Posterior vena cava (tissue), 2 donors: Measurements from ENCODE around the gene PPP4C. TPM values are rescaled to one million over a fixed set of nuclear protein-coding genes. Genes with fewer than 3 reads are reported as not detected.

Experiments
- DNase-seq: peaks from one replicate; pipeline ENCODE4 v3.0.0-alpha.2; 2020; ENCODE audit warnings: low spot score
- intact Hi-C, 2 donors: fragments of 100-400 bp; cut with DNase I; formaldehyde crosslinking; loops; one replicate each; pipeline versions ENCODE4 v1.14.1 to v1.14.2; 2022 to 2023
- total RNA-seq, 2 donors: library from RNA; stranded (reverse); fragmentation: NEBNext Ultra II Directional; extraction: Animal tissue kit (Norgen Biotek cat#: 25700); gene quantifications; one replicate each; pipeline ENCODE4 v1.2.1, GENCODE V29; 2021
- donor health status: DM: yes; HTN: yes; CAD: no.
- donor health status: DM: yes; HTN: yes; CAD: no.

PPP4C gene
- total RNA-seq, 2 donors from 2014 or later = 40.0 to 46.9 TPM

GRCh38 chr16:30053376-30054015 is 22.3 kb upstream of the PPP4C start:
- intact Hi-C loops = no loop called here

GRCh38 chr16:30054451-30054850 is 21.3 kb upstream of the PPP4C start:
- DNase-seq = no peak
- intact Hi-C loops = no loop called here

More at GRCh38 chr16:30053376-30054015, 22.3 kb upstream of the PPP4C start:
- no peak for DNase-seq

GRCh38 chr16:30054959-30055553 is 20.7 kb upstream of the PPP4C start:
- DNase-seq = no peak
- intact Hi-C loops = no loop called here

- DNase-seq = no peak
- intact Hi-C loops = no loop called here
These were observed 15.4 kb upstream of the PPP4C start for GRCh38 chr16:30060346-30060745.

GRCh38 chr16:30060836-30061554 is 14.8 kb upstream of the PPP4C start:
- DNase-seq = no peak
- intact Hi-C loops = no loop called here

GRCh38 chr16:30063278-30063892 is 12.4 kb upstream of the PPP4C start:
- intact Hi-C loops = no loop called here
- no peak for DNase-seq

GRCh38 chr16:30063893-30064728 is 11.7 kb upstream of the PPP4C start:
- peak; percentile 91 for DNase-seq
- intact Hi-C loops = no loop called here

- intact Hi-C loops = no loop called here
- DNase-seq = no peak
These were observed 11.1 kb upstream of the PPP4C start for GRCh38 chr16:30064729-30065101.

- DNase-seq = peak; percentile 100
- intact Hi-C loops = no loop called here
These were observed 10.5 kb upstream of the PPP4C start, which contains the start of gene ALDOA for GRCh38 chr16:30065102-30065942. ALDOA (plus strand) TSS chr16:30065760; CDS start chr16:30066898, 1,138 bp downstream.

GRCh38 chr16:30065943-30066760 is 9.6 kb upstream of the PPP4C start:
- intact Hi-C loops = no loop called here
- DNase-seq = no peak

GRCh38 chr16:30066761-30067583 is 8.8 kb upstream of the PPP4C start:
- DNase-seq = peak; percentile 83
- intact Hi-C loops = no loop called here

- DNase-seq = no peak
- intact Hi-C loops = no loop called here
These were observed 8.2 kb upstream of the PPP4C start for GRCh38 chr16:30067584-30067916.

GRCh38 chr16:30068333-30068732 is 7.5 kb upstream of the PPP4C start:
- intact Hi-C loops = no loop called here
- peak; percentile 58 for DNase-seq

GRCh38 chr16:30068750-30069610 is 6.8 kb upstream of the PPP4C start:
- intact Hi-C loops = no loop called here
- DNase-seq = no peak

- DNase-seq = no peak
- intact Hi-C loops = no loop called here
These were observed 6.0 kb upstream of the PPP4C start for GRCh38 chr16:30069611-30070462.
